ENCODE data around the gene PPP2R5E.

Gene PPP2R5E

DNA sequence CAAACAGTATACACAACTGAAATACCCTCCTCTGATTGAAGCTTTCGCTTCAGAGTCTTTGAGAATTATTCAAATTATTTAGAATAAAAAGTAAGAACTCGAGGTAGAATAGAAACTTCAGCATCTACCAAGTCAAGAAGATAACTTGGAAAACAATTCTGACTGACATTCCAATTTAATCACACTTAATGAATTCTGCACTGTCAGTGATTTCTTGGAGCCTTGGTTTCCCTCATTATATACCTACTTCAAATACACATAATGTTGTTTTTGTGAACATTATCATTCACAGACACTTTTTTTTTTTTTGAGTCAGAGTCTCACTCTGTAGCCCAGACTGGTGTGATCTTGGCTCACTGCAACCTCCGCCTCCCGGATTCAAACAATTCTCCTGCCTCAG, 27.9 kb downstream of the PPP2R5E start:
- no peak overlapping the region for H3K4me3 ChIP-seq (ENCODE audit: low read depth, low read length)
- TF ChIP-seq MYC (IDR thresholded peaks at IDR 0.05; ENCODE audit: low read depth, low read length) (no peak), POLR2A (IDR thresholded peaks at IDR 0.05; ENCODE audit: extremely low read depth, insufficient read length) (no peak)
- DNase-seq (ENCODE audit: low read depth), result no peak

GRCh38 chr14:63513756-63514155, 29.4 kb downstream of the PPP2R5E start:
- no peak overlapping the region for H3K4me3 ChIP-seq (ENCODE audit: low read depth, low read length)
- DNase-seq (ENCODE audit: low read depth), result no peak
- TF ChIP-seq MAX (IDR thresholded peaks at IDR 0.05; ENCODE audit: low read depth, low read length), result no peak
- no peak for TF ChIP-seq MYC (IDR thresholded peaks at IDR 0.05; ENCODE audit: low read depth, low read length)
- no peak for TF ChIP-seq CTCF (IDR thresholded peaks at IDR 0.05; ENCODE audit: low read depth, low read length)
- TF ChIP-seq POLR2A (IDR thresholded peaks at IDR 0.05; ENCODE audit: extremely low read depth, insufficient read length), result no peak

GRCh38 chr14:63512861-63513260, 30.3 kb downstream of the PPP2R5E start:
- TF ChIP-seq CTCF (IDR thresholded peaks at IDR 0.05; ENCODE audit: low read depth, low read length), result no peak
- TF ChIP-seq MYC (IDR thresholded peaks at IDR 0.05; ENCODE audit: low read depth, low read length), result no peak
- TF ChIP-seq POLR2A (IDR thresholded peaks at IDR 0.05; ENCODE audit: extremely low read depth, insufficient read length), result no peak
- TF ChIP-seq MAX (IDR thresholded peaks at IDR 0.05; ENCODE audit: low read depth, low read length), result no peak
- H3K4me3 ChIP-seq (ENCODE audit: low read depth, low read length), result no peak overlapping the region
- no peak for DNase-seq (ENCODE audit: low read depth)

- peak; percentile 62 for DNase-seq (ENCODE audit: low read depth)
Measured at GRCh38 chr14:63510538-63510937, 32.6 kb downstream of the PPP2R5E start.

DNA sequence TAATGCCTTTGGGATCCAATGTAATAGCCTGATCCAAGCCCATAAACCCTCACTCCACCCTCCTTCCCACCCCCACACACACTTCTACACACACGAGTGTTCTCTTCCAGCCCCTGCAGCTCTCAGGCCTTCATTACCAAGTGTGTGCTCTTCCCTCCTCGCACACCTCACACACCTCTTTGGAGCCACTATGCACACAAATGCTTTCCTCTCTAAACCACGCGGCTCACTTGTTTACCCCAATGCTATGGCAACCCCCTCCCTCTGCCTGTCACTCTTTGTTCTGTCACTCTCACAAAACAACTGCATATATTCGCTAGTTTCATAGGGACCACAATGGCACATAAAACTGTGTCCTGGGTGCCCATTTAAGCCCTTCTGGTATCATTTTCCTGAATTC, 35.1 kb downstream of the PPP2R5E start:
- TF ChIP-seq CTCF (IDR thresholded peaks at IDR 0.05; ENCODE audit: low read depth, low read length) (no peak), MAX (IDR thresholded peaks at IDR 0.05; ENCODE audit: low read depth, low read length) (no peak), MYC (IDR thresholded peaks at IDR 0.05; ENCODE audit: low read depth, low read length) (no peak), POLR2A (IDR thresholded peaks at IDR 0.05; ENCODE audit: extremely low read depth, insufficient read length) (no peak)
- DNase-seq (ENCODE audit: low read depth), result no peak
- H3K4me3 ChIP-seq (ENCODE audit: low read depth, low read length), result no peak overlapping the region

More at GRCh38 chr14:63510538-63510937, 32.6 kb downstream of the PPP2R5E start:
- no peak for TF ChIP-seq CTCF (IDR thresholded peaks at IDR 0.05; ENCODE audit: low read depth, low read length)
- TF ChIP-seq MAX (IDR thresholded peaks at IDR 0.05; ENCODE audit: low read depth, low read length), result peak; percentile 13; the same call in 1 of the 2 replicates
- TF ChIP-seq POLR2A (IDR thresholded peaks at IDR 0.05; ENCODE audit: extremely low read depth, insufficient read length), result no peak
- 0 out of 2 replicates have a peak, but pooled peaks have one; percentile 17 for TF ChIP-seq MYC (IDR thresholded peaks at IDR 0.05; ENCODE audit: low read depth, low read length)
- H3K4me3 ChIP-seq (ENCODE audit: low read depth, low read length), result no peak overlapping the region

DNA sequence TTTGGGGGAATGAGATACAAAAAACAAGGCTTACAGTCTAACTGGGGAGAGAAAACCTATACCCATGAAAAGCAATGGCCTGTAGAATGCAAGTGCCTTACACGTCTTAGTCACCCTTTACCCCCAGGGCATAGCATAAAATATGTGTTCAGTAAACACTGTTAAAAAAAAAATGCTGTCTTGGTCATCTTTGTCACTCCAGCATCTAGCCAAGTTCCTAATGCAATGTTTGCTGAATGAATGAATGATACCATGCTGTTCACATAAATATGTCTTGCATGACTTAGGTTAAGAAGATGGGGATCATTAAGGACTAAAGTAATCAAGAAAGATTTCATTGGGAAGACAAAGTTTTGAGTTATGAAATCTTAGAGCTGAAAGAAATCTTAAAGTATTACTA, 38.5 kb downstream of the PPP2R5E start:
- TF ChIP-seq POLR2A (IDR thresholded peaks at IDR 0.05; ENCODE audit: extremely low read depth, insufficient read length) (no peak), MYC (IDR thresholded peaks at IDR 0.05; ENCODE audit: low read depth, low read length) (no peak), MAX (IDR thresholded peaks at IDR 0.05; ENCODE audit: low read depth, low read length) (no peak), CTCF (IDR thresholded peaks at IDR 0.05; ENCODE audit: low read depth, low read length) (no peak)
- DNase-seq (ENCODE audit: low read depth), result no peak
- H3K4me3 ChIP-seq (ENCODE audit: low read depth, low read length), result no peak overlapping the region

Measured in NB4 (cell line).